HG03060 (cell line): ENCODE data around the gene BRCA1.
"Not testable (repeated sequence)": the region's sequence is repeated elsewhere in the genome, so short reads cannot be mapped to it uniquely, and the experiment has no call there.

Source experiments
- ATAC-seq: cut with Tn5 transposase; IDR thresholded peaks from one replicate; pipeline ENCODE4 v1.9.1; 2021; ENCODE audit warnings: low read depth, moderate number of reproducible peaks; ENCODE audit not compliant: unreplicated experiment

Gene BRCA1

DNA sequence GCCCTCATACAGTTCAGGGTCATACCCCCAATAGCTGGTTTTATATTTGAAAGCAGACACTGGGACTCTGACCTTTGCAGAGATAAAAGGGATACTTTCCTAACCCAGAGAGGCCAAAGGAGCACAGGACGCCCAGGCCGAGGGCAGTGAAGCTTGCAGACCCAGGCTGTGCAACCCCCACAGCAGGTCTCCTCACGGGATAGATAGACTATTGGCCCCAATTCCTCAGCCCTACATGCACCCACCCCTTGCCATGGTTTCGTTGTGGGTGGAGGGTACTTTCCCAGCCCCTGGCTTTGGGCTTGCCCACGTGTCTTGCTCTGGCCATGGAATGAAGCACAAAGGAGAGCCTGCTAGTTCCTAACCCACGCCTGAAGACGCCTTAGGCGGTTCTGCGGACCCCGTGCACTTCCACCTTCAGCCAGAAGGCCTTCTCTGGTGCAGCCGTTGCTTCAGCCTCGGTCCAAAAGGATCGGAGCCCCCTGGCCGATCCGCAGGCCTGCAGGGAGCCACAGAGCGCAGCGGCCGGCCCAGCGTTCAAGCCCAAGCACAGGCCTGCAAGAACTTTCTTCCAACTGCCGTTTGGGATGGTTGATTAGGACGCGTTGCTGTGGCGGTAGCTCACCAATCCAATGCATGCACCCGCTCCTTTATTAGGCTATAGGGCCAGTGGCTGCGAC lies 9.8 kb upstream of the BRCA1 start:
- no peak for ATAC-seq

DNA sequence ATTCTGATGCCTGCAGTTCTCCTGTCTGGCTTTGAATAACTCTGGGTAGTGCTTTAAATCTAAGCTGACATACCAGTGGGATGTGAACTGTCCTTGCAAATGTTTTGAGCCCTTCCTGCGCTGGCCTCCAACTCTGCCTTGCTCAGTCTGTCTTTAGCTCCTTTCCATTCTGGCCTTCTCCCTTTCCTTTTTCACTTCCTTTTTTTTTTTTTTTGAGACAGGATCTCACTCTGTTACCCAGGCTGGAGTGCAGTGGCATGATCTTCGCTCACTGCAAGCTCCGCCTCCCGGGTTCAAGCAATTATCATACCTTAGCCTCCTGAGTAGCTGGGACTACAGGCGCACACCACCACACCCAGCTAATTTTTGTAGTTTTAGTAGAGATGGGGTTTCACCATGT lies 8.3 kb upstream of the BRCA1 start:
- ATAC-seq, result not testable (repeated sequence)

DNA sequence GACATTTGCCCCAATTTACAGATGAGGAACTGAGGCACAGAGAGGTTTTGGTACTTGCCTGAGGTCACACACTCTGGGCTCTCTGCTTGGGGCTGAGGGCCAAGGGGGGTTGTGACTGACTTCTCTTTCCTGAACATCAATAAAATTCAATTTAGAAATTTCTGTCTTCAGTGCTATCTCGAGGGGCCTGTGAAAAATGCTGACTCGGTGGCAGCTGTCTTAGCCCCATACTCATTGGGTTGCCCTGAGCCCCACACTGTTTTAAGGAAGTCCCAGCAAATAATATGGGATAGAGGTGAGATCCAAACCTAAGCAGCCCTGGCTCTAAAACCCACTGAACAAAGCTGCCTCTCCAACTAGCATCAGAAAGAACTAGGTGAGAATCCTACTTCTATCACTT lies 7.0 kb upstream of the BRCA1 start:
- no peak for ATAC-seq

DNA sequence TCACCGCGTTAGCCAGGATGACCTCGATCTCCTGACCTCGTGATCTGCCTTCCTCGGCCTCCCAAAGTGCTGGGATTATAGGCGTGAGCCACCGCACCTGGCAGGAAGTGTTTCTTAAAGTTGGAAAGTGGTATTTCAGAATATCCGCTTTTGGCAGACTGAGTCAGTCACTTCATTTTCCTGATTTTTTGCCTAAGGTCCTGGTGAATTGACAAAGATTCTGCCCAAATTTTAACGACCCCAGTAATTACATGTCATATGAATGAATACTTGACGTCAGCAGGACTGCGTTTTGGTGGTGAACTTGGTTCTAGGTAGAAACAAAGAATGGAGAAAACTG lies 4.5 kb upstream of the BRCA1 start:
- no peak for ATAC-seq

DNA sequence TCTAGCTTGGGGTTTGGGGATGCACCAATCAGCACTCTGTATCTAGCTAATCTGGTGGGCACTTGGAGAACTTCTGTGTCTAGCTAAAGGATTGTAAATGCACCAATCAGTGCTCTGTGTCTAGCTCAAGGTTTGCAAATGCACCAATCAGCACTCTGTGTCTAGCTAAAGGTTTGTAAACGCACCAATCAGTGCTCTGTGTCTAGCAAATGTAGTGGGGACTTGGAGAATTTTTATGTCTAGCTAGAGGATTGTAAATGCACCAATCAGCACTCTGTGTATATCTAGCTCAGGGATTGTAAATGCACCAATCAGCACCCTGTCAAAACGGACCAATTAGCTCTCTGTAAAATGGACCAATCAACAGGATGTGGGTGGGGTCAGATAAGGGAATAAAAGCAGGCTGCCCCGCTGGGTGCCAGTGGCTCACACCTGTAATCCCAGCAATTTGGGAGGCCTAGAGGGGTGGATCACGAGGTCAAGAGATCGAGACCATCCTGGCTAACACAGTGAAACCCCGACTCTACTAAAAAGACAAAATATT lies 2.2 kb upstream of the BRCA1 start:
- not testable (repeated sequence) for ATAC-seq

DNA sequence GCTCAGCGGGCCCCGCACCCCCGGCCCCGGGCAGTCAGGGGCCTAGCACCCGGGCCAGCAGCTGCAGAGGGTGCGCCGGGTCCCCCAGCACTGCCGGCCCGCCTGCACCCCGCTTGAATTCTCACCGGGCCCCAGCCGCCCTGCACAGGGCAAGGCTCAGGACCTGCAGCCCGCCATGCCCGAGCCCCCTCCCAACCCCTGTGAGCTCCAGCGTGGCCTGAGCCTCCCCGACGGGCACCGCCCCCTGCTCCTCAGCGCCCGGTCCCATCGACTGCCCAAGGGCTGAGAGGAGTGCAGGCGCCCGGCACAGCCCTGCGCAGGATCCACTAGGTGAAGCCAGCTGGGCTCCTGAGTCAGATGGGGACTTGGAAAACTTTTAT lies 1.7 kb upstream of the BRCA1 start:
- no peak for ATAC-seq

DNA sequence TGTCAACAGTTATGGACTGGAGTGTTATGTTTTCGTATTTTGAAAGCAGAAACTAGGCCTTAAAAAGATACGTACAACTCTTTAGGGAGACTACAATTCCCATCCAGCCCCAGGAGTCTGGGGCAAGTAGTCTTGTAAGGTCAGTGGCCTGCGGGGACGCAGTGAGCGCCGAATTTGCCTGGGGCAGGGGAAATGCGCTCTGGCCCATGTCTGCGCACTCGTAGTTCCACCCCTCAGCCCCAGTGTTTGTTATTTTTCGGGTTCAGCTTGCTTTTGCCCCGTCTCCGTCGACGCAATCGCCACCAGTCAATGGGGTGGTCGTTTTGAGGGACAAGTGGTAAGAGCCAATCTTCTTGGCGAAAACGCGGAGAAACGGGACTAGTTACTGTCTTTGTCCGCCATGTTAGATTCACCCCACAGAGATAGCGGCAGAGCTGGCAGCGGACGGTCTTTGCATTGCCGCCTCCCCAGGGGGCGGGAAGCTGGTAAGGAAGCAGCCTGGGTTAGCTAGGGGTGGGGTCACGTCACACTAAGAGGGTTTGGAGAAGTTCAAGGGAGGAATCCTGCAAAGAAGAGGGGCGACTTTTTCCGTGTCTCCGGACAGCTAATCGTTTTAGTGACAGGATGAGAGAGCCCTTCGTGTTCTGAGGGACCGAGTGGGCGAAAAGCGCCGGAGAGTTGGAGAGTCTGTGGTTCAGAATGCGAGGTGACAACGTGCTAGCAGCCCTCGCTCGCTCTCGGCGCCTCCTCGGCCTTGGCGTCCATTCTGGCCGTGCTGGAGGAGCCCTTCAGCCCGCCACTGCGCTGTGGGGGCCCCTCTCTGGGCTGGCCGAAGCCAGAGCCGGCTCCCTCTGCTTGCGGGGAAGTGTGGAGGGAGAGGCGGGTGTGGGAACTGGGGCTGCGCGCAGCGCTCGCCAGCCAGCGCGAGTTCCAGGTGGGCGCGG lies 1.1 kb upstream of the BRCA1 start:
- ATAC-seq, result no peak

DNA sequence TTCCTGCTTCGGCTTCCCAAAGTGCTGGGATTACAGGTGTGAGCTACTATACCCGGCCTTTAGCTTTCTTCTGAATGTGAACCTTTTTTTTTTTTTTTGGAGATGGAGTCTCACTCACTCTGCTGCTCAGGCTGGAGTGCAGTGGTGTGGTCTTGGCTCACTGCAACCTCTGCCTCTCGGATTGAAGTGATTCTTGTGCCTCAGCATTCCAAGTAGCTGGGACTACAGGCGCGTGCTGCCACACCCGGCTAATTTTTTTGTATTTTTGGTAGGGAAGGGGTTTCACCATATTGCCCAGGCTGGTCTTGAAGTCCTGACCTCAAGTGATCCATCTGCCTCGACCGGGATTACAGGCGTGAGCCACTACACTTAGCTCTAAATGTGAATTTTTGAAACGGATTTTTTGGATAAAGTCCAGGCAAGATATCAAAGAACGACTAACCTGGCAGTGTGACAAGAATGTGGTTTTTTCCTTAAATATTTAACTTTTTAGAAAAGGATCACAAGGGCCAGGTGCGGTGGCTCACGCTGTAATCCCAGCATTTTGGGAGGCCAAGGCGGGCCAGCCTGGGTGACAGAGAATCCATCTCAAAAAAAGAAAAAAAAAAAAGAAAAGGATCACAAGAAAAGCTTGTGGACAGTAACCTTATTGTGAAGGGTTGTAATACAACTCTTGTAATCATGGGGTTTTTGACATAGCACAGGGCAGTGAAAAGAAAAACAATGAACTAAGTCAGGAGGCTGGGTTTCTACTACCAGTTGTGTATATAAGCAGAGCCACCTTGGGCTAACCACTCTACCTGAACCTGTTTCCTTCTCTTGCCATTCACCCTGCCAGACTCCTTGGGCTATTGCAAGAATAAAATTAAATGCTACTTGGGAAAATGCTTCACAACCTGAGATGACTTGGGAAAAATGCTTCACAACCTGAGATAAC lies 6.2 kb downstream of the BRCA1 start:
- ATAC-seq, result no peak

DNA sequence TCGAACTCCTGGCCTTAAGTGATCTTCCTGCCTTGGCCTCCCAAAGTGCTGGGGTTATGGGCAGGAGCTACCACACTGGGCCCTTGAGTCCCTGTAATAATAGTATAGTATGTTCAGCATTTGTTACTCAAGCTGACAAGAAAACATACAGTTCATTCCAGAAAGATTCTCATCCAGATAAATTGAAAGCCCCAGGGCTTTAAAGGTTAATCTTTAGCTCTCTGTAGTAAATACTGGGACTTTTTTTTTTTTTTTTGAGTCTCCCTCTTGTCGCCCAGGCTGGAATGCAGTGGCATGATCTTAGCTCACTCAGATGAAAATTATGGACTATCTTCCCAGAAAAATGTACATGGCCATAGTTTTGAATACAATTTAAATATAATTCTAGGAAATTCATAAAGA lies 11.0 kb downstream of the BRCA1 start:
- ATAC-seq, result no peak

DNA sequence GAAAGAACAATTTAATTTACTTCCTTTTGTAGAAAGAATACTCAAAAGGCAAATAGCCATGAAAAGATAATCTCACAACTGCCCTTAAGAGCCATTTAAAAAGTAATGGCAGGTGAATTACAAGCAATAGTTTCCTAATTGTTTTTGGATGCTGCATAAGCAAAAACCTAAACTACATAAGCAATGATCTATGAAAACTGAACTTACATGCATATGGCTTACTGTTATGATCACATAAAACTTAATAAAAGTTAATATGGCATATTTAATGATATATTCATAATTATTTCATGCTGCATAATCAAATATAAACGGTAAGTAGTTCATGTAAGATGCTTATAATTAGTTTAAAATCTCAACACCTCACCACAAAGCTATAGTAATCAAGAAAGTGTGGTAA lies 18.6 kb downstream of the BRCA1 start:
- no peak for ATAC-seq

DNA sequence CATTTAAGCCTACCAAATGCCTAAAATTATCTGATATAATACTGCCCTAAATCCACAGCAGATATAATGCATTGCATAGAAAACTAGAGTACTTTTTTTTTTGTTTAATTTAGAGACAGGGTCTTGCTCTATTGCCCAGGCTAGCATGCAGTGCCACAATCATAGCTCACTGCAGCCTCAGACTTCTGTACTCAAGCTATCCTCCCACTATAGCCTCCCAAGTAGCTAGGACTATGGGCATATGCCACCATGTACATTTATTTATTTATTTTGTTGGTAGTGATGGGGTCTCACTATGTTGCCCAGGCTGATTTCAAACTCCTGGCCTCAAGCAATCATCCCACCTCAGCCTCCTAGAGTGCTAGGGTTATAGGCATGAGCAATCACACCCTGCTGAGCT lies 20.0 kb downstream of the BRCA1 start:
- ATAC-seq, result no peak

DNA sequence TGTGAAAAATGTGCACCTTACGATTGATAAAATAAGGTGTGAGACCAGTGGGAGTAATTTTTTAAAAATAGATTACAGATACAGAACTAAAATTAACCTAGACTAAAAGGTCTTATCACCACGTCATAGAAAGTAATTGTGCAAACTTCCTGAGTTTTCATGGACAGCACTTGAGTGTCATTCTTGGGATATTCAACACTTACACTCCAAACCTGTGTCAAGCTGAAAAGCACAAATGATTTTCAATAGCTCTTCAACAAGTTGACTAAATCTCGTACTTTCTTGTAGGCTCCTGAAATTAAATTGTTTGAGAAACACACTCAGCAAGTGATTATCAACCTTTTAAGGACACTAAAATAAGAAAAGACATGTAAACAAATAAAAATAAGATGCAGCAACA lies 20.5 kb downstream of the BRCA1 start:
- ATAC-seq, result no peak

DNA sequence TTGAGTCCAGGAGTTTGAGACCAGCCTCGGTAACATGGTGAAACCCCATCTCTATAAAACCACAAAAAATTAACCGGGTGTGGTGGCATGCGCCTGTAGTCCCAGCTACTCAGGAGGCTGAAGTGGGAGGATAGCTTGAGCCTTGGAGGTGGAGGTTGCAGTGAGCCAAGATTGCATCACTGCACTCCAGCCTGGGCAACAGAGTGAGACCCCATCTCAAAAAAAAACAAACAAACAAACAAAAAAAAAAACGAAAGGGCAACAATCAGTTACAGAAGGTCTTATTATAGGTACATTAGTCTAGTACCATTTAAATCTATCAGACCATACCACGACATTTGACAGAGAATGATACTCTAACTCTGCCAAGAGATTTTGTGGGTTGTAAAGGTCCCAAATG lies 29.8 kb downstream of the BRCA1 start:
- not testable (repeated sequence) for ATAC-seq

DNA sequence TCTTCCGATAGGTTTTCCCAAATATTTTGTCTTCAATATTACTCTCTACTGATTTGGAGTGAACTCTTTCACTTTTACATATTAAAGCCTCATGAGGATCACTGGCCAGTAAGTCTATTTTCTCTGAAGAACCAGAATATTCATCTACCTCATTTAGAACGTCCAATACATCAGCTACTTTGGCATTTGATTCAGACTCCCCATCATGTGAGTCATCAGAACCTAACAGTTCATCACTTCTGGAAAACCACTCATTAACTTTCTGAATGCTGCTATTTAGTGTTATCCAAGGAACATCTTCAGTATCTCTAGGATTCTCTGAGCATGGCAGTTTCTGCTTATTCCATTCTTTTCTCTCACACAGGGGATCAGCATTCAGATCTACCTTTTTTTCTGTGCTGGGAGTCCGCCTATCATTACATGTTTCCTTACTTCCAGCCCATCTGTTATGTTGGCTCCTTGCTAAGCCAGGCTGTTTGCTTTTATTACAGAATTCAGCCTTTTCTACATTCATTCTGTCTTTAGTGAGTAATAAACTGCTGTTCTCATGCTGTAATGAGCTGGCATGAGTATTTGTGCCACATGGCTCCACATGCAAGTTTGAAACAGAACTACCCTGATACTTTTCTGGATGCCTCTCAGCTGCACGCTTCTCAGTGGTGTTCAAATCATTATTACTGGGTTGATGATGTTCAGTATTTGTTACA lies 30.9 kb downstream of the BRCA1 start:
- ATAC-seq, result no peak

DNA sequence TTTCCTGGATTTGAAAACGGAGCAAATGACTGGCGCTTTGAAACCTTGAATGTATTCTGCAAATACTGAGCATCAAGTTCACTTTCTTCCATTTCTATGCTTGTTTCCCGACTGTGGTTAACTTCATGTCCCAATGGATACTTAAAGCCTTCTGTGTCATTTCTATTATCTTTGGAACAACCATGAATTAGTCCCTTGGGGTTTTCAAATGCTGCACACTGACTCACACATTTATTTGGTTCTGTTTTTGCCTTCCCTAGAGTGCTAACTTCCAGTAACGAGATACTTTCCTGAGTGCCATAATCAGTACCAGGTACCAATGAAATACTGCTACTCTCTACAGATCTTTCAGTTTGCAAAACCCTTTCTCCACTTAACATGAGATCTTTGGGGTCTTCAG lies 32.3 kb downstream of the BRCA1 start:
- ATAC-seq, result no peak

DNA sequence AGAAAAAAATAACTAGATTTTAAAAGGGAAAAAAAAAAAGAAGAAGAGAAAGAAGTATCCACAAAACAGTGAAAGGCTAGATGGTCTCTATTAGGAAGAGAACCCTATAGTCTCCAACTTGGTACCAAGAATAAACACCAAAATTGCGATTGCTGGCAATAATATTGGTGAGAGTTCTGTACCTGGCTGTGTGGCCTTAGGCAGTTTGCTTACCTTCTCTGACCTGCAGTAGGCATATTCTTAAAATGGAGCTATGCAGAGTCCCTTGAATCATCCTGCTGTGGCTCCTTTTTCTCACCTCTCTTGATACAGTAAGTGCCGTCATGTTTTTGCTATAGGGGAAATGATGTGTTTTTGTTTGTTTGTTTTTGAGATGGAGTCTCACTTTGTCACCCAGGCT lies 35.1 kb downstream of the BRCA1 start:
- ATAC-seq, result no peak

DNA sequence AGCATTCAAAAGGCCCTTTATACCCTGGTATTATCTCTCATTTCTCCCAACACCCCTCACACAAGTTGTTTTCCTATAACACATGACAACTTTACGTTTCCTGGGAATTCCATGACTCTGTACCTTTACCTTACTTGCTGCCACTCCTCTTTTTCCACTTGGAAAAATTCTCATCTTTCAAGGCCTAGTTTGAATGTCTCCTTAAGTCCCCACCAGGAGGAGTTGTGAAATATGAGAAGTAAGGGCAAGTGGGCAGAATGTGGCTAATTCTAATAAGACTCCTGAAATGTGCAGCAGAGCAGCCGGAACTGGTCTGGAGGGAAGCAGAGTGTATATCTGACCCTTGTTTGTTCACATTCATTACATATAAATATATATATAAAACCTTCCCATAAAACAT lies 39.7 kb downstream of the BRCA1 start:
- ATAC-seq, result no peak

DNA sequence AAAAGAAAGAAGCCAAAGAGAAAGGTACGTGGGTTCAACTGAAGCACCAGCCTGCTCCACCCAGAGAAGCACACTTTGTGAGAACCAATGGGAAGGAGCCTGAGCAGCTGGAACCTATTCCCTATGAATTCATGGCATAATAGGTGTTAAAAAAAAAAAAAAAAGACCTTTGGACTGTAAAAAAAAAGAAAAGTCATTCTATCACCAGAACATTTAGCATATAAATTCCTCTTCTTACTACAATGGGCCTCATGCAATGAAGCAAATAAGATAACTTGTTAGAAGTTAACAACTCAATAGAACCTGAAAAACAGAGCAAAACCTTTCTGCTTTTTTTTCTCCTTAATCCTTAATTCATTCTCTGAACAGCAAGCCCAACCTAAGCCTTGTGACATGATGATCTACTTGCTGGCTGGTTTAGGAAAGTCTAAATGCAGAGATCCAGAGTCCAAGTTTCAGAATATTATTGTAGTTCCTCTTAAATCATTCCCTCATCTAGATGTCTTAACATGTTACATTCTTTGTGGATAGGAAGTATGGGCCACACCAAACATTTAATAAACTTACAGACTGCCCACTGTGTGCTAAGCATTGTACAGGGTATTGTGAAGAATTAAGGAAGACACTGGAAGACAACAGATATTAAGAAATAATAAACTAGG lies 45.4 kb downstream of the BRCA1 start:
- ATAC-seq, result no peak

DNA sequence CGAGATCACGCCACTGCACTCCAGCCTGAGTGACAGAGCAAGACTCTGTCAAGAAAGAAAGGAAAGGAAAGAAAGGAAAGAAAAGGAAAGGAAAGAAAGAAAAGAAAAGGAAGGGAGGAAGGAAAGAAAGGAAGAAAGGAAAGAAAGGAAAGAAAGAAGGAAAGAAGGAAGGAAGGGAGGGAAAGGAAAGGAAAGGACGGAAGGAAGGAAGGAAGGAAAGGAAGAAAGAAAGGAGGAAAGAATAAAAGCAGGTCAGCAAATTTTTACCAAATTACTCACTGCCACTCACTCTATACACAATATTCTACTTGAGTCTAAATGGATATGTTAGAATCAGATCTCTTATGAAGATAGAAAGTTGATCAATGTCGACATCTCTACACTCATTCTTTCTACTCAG lies 50.3 kb downstream of the BRCA1 start:
- ATAC-seq, result no peak

DNA sequence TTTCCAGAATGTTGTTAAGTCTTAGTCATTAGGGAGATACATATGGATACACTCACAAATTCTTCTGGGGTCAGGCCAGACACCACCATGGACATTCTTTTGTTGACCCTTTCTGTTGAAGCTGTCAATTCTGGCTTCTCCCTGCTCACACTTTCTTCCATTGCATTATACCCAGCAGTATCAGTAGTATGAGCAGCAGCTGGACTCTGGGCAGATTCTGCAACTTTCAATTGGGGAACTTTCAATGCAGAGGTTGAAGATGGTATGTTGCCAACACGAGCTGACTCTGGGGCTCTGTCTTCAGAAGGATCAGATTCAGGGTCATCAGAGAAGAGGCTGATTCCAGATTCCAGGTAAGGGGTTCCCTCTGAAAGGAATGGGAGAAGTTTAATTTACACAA lies 54.3 kb downstream of the BRCA1 start:
- ATAC-seq, result no peak
